Activated T-cell treated with anti-CD3 and anti-CD28 coated beads, Interleukin-2, amount 50 U/mL, for 24 hours (primary cell): ENCODE measurements around the gene GABRA5.
"Not testable (repeated sequence)": the region's sequence is repeated elsewhere in the genome, so short reads cannot be mapped to it uniquely, and the experiment has no call there.

Experiments used
- DNase-seq: peaks from one replicate; pipeline ENCODE4 v3.0.0-alpha.2; 2020
- H3K27ac Mint-ChIP-seq: 2 replicates; pipeline ENCODE4 v1.8.0; 2020; ENCODE audit warnings: mild to moderate bottlenecking, mixed read lengths
- H3K27me3 Mint-ChIP-seq: 2 replicates; pipeline ENCODE4 v1.8.0; 2020; ENCODE audit warnings: mixed read lengths
- H3K36me3 Mint-ChIP-seq: 2 replicates; pipeline ENCODE4 v1.8.0; 2020; ENCODE audit warnings: low read depth, mixed read lengths
- H3K4me1 Mint-ChIP-seq: 2 replicates; pipeline ENCODE4 v1.8.0; 2020; ENCODE audit warnings: low read depth, mixed read lengths
- H3K4me3 Mint-ChIP-seq: 2 replicates; pipeline ENCODE4 v1.8.0; 2020; ENCODE audit warnings: mild to moderate bottlenecking, moderate library complexity, mixed read lengths
- H3K9me3 Mint-ChIP-seq: 2 replicates; pipeline ENCODE4 v1.8.0; 2020; ENCODE audit warnings: mixed read lengths

Gene GABRA5

GRCh38 chr15:26866298-26867199 lies at the start of gene GABRA5:
Gene GABRA5, plus strand, starts transcription at chr15:26867062. Its CDS starts 2,187 bp downstream, at chr15:26869249.
- no peak within 1 kb of the TSS for H3K4me3 Mint-ChIP-seq

GRCh38 chr15:26831191-26831590 lies 35.7 kb upstream of the GABRA5 start:
- not testable (repeated sequence) for H3K4me3 Mint-ChIP-seq, DNase-seq, H3K36me3 Mint-ChIP-seq, H3K27ac Mint-ChIP-seq, H3K27me3 Mint-ChIP-seq, H3K4me1 Mint-ChIP-seq
- H3K9me3 Mint-ChIP-seq, result peaks cover 14% of the 10 kb centered on the region

More at GRCh38 chr15:26866298-26867199, at the start of gene GABRA5:
- Mint-ChIP-seq H3K9me3 (no peaks in the 10 kb centered on the region), H3K36me3 (no peaks in the 10 kb centered on the region), H3K27ac (no peak within 1 kb of the TSS), H3K4me1 (no peaks in the 10 kb centered on the region), H3K27me3 (peaks cover 47% of the 10 kb centered on the region)
- DNase-seq, result no peak

GRCh38 chr15:26831951-26832350 lies 34.9 kb upstream of the GABRA5 start:
- H3K36me3 Mint-ChIP-seq, result no peaks in the 10 kb centered on the region
- H3K4me1 Mint-ChIP-seq, result no peaks in the 10 kb centered on the region
- H3K27me3 Mint-ChIP-seq, result no peaks in the 10 kb centered on the region
- DNase-seq, result no peak
- H3K4me3 Mint-ChIP-seq, result no peak overlapping the region
- peaks cover 18% of the 10 kb centered on the region for H3K9me3 Mint-ChIP-seq
- no peak overlapping the region for H3K27ac Mint-ChIP-seq

- no peaks in the 10 kb centered on the region for H3K4me1 Mint-ChIP-seq
- no peak overlapping the region for H3K27ac Mint-ChIP-seq
- no peaks in the 10 kb centered on the region for H3K36me3 Mint-ChIP-seq
- peaks cover 24% of the 10 kb centered on the region for H3K9me3 Mint-ChIP-seq
- peaks cover 10% of the 10 kb centered on the region for H3K27me3 Mint-ChIP-seq
- no peak for DNase-seq
- no peak overlapping the region for H3K4me3 Mint-ChIP-seq
Observed at GRCh38 chr15:26838742-26839460, 28.0 kb upstream of the GABRA5 start.

- H3K4me1 Mint-ChIP-seq, result no peaks in the 10 kb centered on the region
- no peak for DNase-seq
- H3K27ac Mint-ChIP-seq, result no peak overlapping the region
- peaks cover 20% of the 10 kb centered on the region for H3K9me3 Mint-ChIP-seq
- no peaks in the 10 kb centered on the region for H3K36me3 Mint-ChIP-seq
- H3K4me3 Mint-ChIP-seq, result no peak overlapping the region
- H3K27me3 Mint-ChIP-seq, result peaks cover 10% of the 10 kb centered on the region
Observed at GRCh38 chr15:26841514-26841913, 25.3 kb upstream of the GABRA5 start.

GRCh38 chr15:26841941-26842340 lies 24.9 kb upstream of the GABRA5 start:
- no peaks in the 10 kb centered on the region for H3K36me3 Mint-ChIP-seq
- H3K4me3 Mint-ChIP-seq, result no peak overlapping the region
- peaks cover 10% of the 10 kb centered on the region for H3K27me3 Mint-ChIP-seq
- no peak for DNase-seq
- H3K27ac Mint-ChIP-seq, result no peak overlapping the region
- H3K4me1 Mint-ChIP-seq, result no peaks in the 10 kb centered on the region
- peaks cover 16% of the 10 kb centered on the region for H3K9me3 Mint-ChIP-seq

- Mint-ChIP-seq H3K4me3 (no peak overlapping the region), H3K27me3 (peaks cover 10% of the 10 kb centered on the region), H3K9me3 (peaks cover 14% of the 10 kb centered on the region), H3K36me3 (no peaks in the 10 kb centered on the region), H3K27ac (no peak overlapping the region), H3K4me1 (no peaks in the 10 kb centered on the region)
- DNase-seq, result no peak
Observed at GRCh38 chr15:26842391-26842790, 24.5 kb upstream of the GABRA5 start.

GRCh38 chr15:26844901-26845300 lies 22.0 kb upstream of the GABRA5 start:
- Mint-ChIP-seq H3K4me1 (no peaks in the 10 kb centered on the region), H3K27me3 (no peaks in the 10 kb centered on the region), H3K36me3 (no peaks in the 10 kb centered on the region), H3K4me3 (no peak overlapping the region), H3K27ac (no peak overlapping the region), H3K9me3 (peaks cover 19% of the 10 kb centered on the region)
- DNase-seq, result no peak

GRCh38 chr15:26848498-26848897 lies 18.4 kb upstream of the GABRA5 start:
- Mint-ChIP-seq H3K36me3 (no peaks in the 10 kb centered on the region), H3K27ac (no peak overlapping the region), H3K27me3 (no peaks in the 10 kb centered on the region), H3K4me1 (no peaks in the 10 kb centered on the region), H3K4me3 (no peak overlapping the region), H3K9me3 (peaks cover 13% of the 10 kb centered on the region)
- no peak for DNase-seq

GRCh38 chr15:26850161-26850560 lies 16.7 kb upstream of the GABRA5 start:
- no peak overlapping the region for H3K27ac Mint-ChIP-seq

GRCh38 chr15:26852980-26853379 lies 13.9 kb upstream of the GABRA5 start:
- no peak overlapping the region for H3K4me3 Mint-ChIP-seq
- H3K27me3 Mint-ChIP-seq, result no peaks in the 10 kb centered on the region
- H3K36me3 Mint-ChIP-seq, result no peaks in the 10 kb centered on the region
- DNase-seq, result no peak
- no peaks in the 10 kb centered on the region for H3K4me1 Mint-ChIP-seq
- H3K9me3 Mint-ChIP-seq, result peaks cover 8% of the 10 kb centered on the region
- no peak overlapping the region for H3K27ac Mint-ChIP-seq

More at GRCh38 chr15:26850161-26850560, 16.7 kb upstream of the GABRA5 start:
- H3K27me3 Mint-ChIP-seq, result no peaks in the 10 kb centered on the region
- H3K36me3 Mint-ChIP-seq, result no peaks in the 10 kb centered on the region
- no peak for DNase-seq
- H3K4me3 Mint-ChIP-seq, result no peak overlapping the region
- peaks cover 13% of the 10 kb centered on the region for H3K9me3 Mint-ChIP-seq
- no peaks in the 10 kb centered on the region for H3K4me1 Mint-ChIP-seq

- no peak for DNase-seq
- H3K27ac Mint-ChIP-seq, result no peak overlapping the region
- no peak overlapping the region for H3K4me3 Mint-ChIP-seq
- no peaks in the 10 kb centered on the region for H3K9me3 Mint-ChIP-seq
- H3K36me3 Mint-ChIP-seq, result no peaks in the 10 kb centered on the region
- no peaks in the 10 kb centered on the region for H3K4me1 Mint-ChIP-seq
- no peaks in the 10 kb centered on the region for H3K27me3 Mint-ChIP-seq
Observed at GRCh38 chr15:26854435-26854834, 12.4 kb upstream of the GABRA5 start.

- Mint-ChIP-seq H3K27me3 (peaks cover 47% of the 10 kb centered on the region), H3K9me3 (peaks cover 2% of the 10 kb centered on the region)
Observed at GRCh38 chr15:26864664-26865191, 2.1 kb upstream of the GABRA5 start.

GRCh38 chr15:26867200-26868007 lies 542 bp downstream of the GABRA5 start:
- Mint-ChIP-seq H3K27me3 (peaks cover 47% of the 10 kb centered on the region), H3K4me3 (no peak overlapping the region), H3K4me1 (no peaks in the 10 kb centered on the region), H3K36me3 (no peaks in the 10 kb centered on the region), H3K9me3 (no peaks in the 10 kb centered on the region), H3K27ac (no peak overlapping the region)
- DNase-seq, result no peak

More at GRCh38 chr15:26864664-26865191, 2.1 kb upstream of the GABRA5 start:
- H3K4me3 Mint-ChIP-seq, result no peak overlapping the region
- H3K4me1 Mint-ChIP-seq, result no peaks in the 10 kb centered on the region
- H3K36me3 Mint-ChIP-seq, result no peaks in the 10 kb centered on the region
- DNase-seq, result no peak
- no peak overlapping the region for H3K27ac Mint-ChIP-seq
